ENCODE measurements around the gene TSC22D2.

TSC22D2 gene

DNA sequence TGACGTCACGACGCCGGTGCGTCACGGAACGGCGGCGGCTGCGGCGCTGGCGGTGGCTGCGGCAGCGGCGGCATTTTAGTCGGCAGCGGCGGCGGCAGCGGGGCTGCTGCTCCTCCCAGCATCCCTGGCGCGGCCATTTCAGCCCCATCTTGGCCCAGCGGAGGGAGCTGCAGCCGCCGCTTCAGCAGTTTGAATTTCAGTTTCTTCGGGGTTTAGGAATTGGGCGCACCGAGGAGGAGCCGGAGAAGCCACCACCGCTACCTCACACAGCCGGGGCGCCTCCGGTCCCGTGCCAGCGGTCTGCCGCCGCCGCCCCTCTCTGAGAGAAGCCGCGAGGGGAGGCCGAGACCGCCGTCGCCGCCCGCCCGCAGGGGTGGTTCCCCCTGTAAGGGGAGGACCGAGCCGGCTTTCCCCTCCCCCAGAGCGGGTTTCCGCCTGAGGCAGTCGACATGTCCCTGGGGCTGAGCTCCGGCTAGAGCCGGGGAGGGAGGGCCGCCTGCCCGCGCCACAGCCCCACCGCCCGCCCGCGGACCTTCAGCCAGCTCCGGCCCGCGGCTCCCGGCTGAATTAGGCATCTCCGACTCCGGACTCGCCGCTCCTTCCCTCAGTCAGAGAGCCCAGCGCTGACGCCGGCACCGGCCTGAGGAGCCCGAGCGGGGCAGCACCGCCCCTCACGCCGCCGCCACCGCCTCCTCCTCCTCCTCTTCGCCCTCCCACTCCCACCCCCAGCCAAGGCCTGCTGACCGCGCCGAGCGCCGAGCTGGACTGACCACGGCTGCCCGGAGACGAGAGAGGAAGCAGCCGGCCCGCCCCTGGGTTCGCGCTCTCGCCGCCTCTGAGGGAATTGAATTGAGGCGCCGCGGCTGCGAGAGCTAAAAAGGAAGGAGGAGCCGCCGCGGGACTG, at the start of gene TSC22D2:
Gene TSC22D2 (plus strand): TSS at position 78 of the 904 bp plus-strand sequence. CDS start 1,053 bp downstream, outside the sequence.
- DNase-seq = peak; percentile 100

DNA sequence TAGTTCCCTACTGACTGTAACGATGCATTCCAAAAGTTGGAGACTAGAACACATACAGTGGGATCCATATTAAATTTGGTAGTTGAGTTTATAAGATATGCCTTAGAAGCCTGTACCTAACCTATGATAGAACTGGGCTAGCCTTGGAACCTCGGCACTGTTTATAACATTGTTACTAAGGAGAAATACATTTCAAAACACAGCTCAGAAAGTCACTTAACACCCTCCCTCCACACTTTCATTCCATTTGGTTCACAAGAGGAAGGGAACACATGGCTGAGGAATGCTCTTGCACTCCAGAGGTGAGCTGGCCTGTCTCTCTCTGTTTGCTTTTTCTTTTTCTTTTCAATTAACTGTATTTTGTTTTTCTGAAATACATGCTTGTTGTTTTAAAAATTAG, 48.7 kb upstream of the TSC22D2 start:
- DNase-seq = no peak

GRCh38 chr3:150360966-150361365, 47.1 kb upstream of the TSC22D2 start:
- no peak for DNase-seq

GRCh38 chr3:150362515-150363302, 45.4 kb upstream of the TSC22D2 start:
- no peak for DNase-seq

DNA sequence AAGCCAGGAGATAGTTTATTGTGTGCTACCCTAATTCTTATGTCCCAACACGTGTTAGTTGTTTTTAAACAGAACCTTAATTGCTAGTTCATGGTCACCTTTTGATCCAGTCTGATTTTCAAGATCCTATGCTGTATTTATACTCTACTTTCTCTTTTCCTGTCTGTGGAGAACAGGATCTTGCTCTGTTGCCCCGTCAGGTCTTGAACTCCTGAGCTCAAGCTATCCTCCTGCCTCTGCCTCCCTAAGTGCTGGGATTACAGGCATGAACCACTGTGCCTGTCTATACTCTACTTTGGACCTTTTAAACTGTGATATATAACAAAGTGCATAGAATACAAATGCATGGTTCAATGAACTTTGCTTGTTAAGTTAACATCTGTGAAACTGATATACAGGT, 44.7 kb upstream of the TSC22D2 start:
- no peak for DNase-seq

DNA sequence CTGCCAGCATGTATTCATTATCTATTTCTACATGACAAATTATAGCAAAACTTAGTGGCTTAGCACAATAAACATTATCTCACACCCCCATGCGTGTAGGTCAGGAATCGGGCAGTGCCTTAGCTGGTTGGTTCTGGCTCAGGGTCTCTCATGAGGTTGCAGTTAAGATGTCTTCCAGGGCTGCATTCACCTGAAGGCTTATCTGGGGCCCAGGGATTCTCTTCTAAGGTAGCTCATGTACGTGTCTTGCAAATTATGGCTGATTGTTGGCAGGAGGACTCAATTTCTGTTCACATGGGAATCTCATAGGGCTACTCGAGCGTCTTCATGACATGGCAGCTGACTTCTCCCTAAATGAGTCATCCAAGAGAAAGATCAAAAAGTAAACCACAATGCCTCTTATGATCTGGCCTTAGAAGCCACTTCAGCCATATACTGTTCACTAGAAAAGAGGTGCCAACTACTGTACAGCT, 42.9 kb upstream of the TSC22D2 start:
- DNase-seq = no peak

GRCh38 chr3:150367757-150368156, 40.3 kb upstream of the TSC22D2 start:
- DNase-seq = no peak

GRCh38 chr3:150370122-150370602, 37.9 kb upstream of the TSC22D2 start:
- no peak for DNase-seq

- DNase-seq = no peak
These were observed 37.1 kb upstream of the TSC22D2 start for GRCh38 chr3:150370999-150371398.

GRCh38 chr3:150371741-150372254, 36.3 kb upstream of the TSC22D2 start:
- no peak for DNase-seq

GRCh38 chr3:150372320-150372719, 35.8 kb upstream of the TSC22D2 start:
- DNase-seq = no peak

DNA sequence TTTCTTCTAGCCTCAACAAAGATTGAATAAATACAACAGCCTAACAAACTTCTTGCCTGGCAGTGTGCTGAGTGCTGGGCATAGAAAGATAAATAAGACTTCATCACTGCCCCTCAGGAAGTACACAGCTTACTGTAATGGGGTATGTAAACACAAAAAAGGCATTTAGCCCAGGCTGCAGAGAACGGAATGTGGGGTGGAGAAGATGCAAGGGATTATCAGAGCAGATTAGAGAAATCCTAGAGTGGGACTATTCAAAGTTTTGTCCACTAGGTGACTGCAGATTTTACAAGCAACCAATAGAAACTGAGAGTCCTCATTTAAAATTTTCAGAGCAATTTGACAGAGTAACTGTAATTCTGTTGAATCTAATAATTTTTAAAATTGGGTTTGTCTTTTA, 35.4 kb upstream of the TSC22D2 start:
- no peak for DNase-seq

DNA sequence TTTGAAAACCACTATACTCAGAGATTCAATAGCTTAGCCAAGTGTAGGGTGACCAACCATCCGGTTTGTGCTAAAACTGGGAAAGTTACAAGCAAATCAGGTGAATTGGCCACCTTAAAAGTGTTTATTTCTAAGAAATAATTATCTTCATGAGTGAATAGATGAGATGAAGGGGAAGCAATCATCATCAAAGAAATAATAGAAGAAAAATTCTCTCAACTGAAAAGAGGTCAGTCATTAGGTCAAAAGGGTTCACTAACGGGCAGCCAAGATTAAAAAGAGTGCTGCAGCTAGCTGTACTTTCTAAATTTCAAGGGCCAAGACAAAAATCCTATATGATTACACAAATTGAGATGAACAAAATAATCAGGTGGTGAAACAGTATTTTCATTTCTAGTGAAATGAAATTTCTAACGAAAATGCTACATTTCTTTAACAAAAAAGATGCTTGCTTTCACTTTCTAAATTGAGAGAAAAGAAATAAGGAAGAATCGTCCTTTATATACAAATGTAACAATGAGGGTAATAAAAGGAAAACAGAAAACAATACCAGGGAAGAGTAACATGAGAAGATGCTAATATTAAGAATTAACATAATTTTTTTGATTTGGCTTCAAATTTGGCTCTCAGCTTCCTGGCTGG, 34.7 kb upstream of the TSC22D2 start:
- DNase-seq = no peak

DNA sequence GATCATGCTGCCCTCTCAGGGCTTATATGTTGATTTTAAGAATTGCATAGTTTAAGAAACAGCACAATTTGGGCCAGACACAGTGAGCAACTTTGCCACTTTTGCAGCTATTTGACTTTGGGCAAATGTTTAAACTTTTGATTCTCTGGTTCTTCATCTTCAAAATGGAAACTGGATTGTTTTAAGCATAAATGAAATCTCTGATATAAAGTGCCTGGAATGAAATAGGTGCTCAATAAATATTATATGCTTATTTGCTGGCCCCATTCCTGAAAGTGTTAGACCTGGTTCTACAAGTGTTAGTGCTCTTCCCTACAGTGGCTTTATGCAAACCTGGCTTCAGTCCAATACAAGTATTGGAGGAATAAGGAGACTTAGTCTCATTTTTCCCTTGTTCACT, 33.1 kb upstream of the TSC22D2 start:
- no peak for DNase-seq

DNA sequence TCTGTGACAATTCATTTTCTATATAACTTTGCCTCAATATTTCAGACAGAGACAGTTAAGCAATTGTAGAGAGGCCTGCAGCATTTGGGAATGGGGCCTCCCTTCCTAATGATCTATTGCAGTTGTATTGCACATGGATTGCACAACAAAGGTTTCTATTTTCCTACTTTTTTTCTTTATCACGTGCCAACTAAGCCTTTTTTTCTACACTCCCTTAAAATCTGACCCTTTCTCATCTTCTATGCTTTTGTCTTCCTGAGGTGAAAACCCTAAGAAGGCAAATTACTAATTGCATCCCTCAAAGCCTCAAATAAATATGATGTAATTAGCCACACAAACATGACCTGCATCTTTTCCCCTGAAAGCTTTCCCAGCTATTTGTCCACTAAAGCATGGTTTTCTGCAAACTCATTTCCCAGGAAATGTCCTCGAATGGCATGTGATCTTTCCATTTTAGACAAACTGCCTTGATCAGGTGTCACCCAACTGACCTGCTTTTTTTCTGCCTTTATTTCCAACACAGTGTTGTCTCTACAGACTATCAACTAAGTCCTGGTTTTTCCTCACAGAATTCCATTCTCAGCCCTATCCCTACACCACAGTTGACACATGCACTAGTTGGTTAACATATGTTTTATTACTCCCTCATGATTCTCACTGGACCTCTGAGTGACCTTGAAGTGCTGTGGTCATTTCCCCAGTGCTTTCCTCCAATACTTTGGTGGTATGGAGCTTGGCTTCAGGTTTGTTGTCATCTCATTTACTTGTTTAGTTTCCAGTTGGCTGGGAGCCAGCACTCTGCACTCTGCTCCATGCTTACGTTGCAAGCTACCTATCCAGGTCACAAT, 31.9 kb upstream of the TSC22D2 start:
- DNase-seq = no peak

GRCh38 chr3:150377601-150378300, 30.3 kb upstream of the TSC22D2 start:
- DNase-seq = no peak

- no peak for DNase-seq
These were observed 29.8 kb upstream of the TSC22D2 start for GRCh38 chr3:150378301-150378748.

DNA sequence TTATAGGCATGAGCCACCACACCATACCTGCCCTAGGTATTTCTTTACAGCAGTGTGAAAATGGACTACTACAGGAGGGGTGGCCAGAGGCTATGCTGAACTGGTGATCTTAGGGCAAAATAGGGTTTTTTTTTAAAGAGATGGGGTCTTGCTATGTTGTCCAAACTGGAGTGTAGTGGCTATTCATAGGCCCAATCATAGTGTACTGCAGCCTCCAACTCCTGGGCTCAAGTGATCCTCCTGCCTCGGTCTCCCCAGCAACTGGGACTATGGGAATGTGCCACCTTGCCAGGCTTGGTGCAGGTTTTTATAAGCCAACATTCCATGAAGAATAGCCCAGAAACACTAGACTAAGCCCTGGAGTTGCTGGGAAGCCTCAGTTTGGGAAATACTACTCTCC, 28.6 kb upstream of the TSC22D2 start:
- no peak for DNase-seq

DNA sequence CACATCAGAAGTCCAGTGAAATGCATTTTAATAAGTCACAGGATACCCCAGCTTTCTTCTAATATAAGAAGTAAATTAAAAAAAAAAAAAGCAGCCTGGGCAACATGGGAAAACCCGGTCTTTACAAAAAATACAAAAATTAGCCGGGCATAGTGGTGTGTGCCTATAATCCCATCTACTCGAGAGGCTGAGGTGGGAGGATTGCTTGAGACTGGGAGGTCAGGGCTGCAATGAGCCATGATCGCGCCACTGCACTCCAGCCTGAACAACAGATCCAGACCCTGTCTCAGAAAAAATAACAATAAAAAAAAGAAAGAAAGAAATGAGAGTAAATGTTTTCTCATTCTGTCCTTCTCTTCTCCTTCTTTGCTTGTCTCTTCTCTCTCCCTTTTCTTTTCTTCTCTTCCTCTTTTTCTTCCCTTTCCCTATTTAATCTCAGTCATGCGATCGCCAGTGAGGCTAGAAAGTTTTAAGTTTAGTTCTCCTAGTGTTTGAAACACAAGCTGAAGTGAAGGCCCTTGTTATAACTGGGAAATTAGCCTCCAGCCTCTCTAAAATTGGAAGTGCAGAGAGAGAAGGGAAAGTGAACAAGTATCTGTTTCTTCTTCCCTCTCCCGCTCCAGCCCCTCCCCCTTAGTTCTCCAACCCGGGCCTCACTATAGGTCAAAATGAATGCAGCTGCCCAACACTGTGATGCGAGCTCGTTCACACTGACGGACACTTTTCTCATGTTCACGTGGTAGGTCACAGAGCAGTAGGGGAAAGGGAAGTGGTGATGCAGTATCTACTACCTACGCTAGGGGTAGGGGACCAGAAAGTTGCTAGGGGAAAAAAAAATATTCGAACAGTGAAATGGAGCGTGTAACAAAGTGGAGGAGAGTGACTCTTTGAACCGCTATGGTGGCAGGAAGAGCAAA, 23.5 kb upstream of the TSC22D2 start:
- peak; percentile 66 for DNase-seq

Data from activated CD8-positive, alpha-beta memory T cell treated with anti-CD3 and anti-CD28 coated beads, Interleukin-2, amount 50 U/mL, for 48 hours (primary cell).